Loucy (cell line): ENCODE measurements around the gene CHN1.

ENCODE experiments used
- EZH2phosphoT487 ChIP-seq: fragments of 200-600 bp; IDR thresholded peaks from 2 replicates; pipeline ENCODE4 v1.6.1; 2018; ENCODE audit warnings: antibody characterized with exemption, mild to moderate bottlenecking, moderate library complexity, borderline replicate concordance
- TF ChIP-seq, protein P1 (sequence below): fragments of 200-600 bp; sonication (generic); conservative IDR thresholded peaks from 2 replicates; pipeline ENCODE4 v1.5.1; 2014; ENCODE audit warnings: mild to moderate bottlenecking, antibody characterized with exemption, low read length

DNA sequence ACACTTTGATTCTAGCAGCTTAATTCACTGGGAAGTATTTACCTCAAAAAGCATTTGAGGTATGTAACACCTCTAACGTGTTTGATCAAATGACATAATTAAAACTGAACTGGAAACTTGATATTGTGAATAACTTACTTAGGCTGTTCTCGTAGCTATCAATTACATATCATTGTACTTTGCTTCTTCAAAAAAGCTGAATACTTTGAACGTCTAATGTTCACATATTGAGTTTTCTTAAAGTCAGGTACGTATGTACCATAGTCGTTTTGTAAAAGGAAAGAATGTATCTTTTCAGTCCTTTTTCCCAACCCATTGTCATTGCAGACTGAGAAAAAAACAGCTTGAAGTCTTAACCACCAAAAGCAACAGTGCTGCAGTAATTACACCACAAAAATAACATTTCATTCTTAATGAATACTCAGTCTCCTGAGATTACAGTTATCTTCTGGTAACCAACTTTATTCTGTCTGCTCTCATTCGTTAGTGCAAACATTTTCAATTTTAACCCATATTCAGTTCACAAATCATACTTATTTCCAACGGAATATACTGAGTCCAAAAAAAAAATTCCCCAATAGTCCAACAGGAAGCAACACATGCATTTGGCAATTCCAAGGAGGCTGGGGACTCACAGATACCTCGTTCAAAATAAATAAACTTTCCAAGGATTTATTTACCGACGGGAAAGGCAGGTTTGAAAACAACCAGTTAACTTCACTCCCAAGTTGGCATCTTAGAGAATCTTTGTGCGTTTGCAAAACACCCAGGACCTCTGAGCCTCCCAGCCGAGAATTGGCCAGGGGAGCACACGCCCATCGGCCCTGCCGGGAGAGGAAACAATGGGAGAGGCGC lies 1.1 kb downstream of the CHN1 start:
- TF ChIP-seq, protein P1, sequence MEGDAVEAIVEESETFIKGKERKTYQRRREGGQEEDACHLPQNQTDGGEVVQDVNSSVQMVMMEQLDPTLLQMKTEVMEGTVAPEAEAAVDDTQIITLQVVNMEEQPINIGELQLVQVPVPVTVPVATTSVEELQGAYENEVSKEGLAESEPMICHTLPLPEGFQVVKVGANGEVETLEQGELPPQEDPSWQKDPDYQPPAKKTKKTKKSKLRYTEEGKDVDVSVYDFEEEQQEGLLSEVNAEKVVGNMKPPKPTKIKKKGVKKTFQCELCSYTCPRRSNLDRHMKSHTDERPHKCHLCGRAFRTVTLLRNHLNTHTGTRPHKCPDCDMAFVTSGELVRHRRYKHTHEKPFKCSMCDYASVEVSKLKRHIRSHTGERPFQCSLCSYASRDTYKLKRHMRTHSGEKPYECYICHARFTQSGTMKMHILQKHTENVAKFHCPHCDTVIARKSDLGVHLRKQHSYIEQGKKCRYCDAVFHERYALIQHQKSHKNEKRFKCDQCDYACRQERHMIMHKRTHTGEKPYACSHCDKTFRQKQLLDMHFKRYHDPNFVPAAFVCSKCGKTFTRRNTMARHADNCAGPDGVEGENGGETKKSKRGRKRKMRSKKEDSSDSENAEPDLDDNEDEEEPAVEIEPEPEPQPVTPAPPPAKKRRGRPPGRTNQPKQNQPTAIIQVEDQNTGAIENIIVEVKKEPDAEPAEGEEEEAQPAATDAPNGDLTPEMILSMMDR, result no peak
- no peak for TF ChIP-seq EZH2phosphoT487
